Activated naive CD4-positive, alpha-beta T cell treated with anti-CD3 and anti-CD28 coated beads, Interleukin-2, amount 50 U/mL, for 24 hours (primary cell): ENCODE data around the gene KIRREL3.

Experiments
- H3K27ac Mint-ChIP-seq: one replicate; pipeline ENCODE4 v1.8.0; 2021; ENCODE audit warnings: mild to moderate bottlenecking, mixed read lengths
- H3K27me3 Mint-ChIP-seq: one replicate; pipeline ENCODE4 v1.8.0; 2021; ENCODE audit warnings: mixed read lengths
- H3K36me3 Mint-ChIP-seq: one replicate; pipeline ENCODE4 v1.8.0; 2021; ENCODE audit warnings: mixed read lengths
- H3K4me1 Mint-ChIP-seq: one replicate; pipeline ENCODE4 v1.8.0; 2021; ENCODE audit warnings: mixed read lengths
- H3K4me3 Mint-ChIP-seq: one replicate; pipeline ENCODE4 v1.8.0; 2021; ENCODE audit warnings: mild to moderate bottlenecking, mixed read lengths
- H3K9me3 Mint-ChIP-seq: one replicate; pipeline ENCODE4 v1.8.0; 2021; ENCODE audit warnings: mixed read lengths

The KIRREL3 gene

DNA sequence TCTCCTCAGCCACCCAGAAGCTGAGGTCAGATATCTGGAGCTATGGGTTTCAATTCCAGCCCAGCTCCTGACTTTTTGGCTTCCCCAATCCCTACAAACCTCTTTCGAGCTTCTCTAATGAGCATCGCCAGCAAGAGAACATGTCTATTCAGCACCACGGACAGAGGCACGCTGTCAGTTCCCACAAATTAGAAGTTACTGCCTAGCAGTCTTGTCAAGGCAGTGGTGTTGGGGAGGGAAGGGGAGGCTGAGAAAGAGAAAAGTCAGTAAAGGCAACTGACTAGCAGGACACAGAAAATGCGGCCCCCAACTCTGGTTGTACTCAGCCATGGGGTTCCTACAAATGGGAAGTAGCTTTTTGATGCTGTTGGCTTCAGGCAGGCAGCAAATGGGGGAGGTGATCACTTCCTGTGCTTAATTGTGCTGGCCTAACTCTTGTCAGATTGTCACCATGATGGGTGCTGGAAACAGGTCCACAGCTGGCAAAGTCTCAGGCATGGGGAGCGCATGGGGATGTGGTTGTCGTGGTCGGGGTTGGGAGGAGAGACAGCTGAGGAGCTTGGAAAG is 439.2 kb downstream of the KIRREL3 start:
- Mint-ChIP-seq H3K27ac (no peak overlapping the region), H3K4me1 (no peaks in the 10 kb centered on the region), H3K36me3 (no peaks in the 10 kb centered on the region), H3K4me3 (no peak overlapping the region), H3K9me3 (peaks cover 14% of the 10 kb centered on the region), H3K27me3 (peaks cover 12% of the 10 kb centered on the region)

DNA sequence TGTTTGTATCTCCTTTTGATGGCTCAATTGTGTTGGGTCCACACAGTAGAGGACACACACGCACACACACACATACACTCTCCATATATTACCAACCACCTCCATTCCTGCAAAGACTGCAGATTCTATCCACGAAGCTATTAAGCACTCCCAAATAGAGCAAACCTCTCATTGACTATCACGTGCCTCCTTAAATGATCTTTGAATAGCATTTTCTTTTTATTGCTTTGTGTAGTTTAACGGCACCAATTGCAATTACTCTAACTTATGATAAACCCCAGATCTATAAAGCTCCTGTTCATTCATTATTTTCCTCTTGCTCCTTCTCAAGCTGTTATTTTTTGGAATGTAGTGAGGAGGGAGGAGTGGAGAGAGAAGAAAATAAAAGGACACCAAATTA is 440.3 kb downstream of the KIRREL3 start:
- H3K27me3 Mint-ChIP-seq, result peaks cover 10% of the 10 kb centered on the region
- H3K4me1 Mint-ChIP-seq, result no peaks in the 10 kb centered on the region
- peaks cover 14% of the 10 kb centered on the region for H3K9me3 Mint-ChIP-seq
- no peaks in the 10 kb centered on the region for H3K36me3 Mint-ChIP-seq
- no peak overlapping the region for H3K27ac Mint-ChIP-seq
- no peak overlapping the region for H3K4me3 Mint-ChIP-seq

DNA sequence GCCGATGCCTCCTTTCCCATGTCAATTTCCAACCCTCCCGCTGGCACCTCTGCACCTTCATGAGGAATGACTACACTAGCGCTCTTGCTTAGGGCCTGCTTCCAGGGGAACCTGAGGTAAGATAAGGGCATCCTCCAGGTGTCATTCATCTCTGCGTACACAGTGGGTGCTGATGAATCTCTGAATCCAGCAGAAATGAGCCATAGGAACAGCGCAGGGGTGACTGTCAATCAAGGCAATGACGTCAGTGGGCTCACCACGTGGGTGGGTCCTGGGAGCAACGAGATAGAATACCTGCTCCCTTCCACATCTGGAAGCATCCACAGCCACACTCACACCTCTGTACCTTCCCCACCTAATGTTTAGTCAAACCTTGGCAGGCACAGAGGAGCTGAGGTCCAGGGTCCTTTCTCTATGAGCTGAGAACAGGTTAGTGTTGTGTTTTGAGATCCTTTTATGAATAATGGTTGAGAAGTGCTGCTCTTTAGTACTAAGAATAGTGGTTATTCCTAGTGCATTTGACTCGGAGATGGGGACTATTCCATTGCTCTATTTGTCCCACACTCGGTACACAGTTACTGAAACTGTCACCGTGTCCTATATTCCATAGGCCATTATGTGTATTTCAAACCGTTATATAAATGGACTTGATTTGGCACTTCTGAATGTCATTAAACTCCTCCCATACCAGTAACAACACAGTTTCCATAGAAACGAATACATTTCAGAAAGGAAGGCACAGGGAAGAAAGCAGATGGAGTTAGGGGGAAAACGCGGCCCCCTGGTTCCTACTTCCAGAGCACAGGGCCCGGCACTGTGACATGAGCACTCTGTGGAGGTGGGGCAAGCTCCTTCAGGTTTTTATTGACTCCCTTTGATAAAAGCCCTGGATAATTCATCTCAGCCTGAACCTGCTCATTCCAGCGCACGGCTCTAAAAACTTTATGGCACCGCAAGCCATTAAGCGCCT is 451.7 kb downstream of the KIRREL3 start:
- no peaks in the 10 kb centered on the region for H3K4me1 Mint-ChIP-seq
- peaks cover 3% of the 10 kb centered on the region for H3K27me3 Mint-ChIP-seq
- no peak overlapping the region for H3K4me3 Mint-ChIP-seq

DNA sequence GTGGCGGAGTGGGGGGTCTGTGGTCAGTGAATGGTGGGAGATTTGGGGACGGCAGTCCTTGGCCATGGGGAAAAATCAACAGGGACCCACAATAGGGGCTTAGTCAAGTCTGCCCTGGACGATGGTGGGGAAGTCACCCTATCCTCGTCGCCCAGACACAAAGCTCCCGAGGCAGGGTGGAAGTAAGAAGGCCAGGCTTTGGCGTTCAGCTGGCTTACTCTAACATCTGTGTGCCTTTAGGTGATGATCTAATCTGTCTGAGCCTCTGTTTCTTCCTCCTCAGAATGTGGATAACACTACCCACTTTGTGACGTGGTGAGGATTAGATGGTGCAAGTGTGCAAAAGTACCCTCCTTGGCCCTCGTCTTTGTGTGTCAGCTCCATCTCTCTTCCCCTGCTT is 452.9 kb downstream of the KIRREL3 start:
- no peak overlapping the region for H3K27ac Mint-ChIP-seq
- no peak overlapping the region for H3K4me3 Mint-ChIP-seq
- no peaks in the 10 kb centered on the region for H3K9me3 Mint-ChIP-seq
- no peaks in the 10 kb centered on the region for H3K4me1 Mint-ChIP-seq
- peaks cover 2% of the 10 kb centered on the region for H3K27me3 Mint-ChIP-seq
- H3K36me3 Mint-ChIP-seq, result no peaks in the 10 kb centered on the region

More for the DNA sequence above, 451.7 kb downstream of the KIRREL3 start:
- no peaks in the 10 kb centered on the region for H3K36me3 Mint-ChIP-seq
- H3K27ac Mint-ChIP-seq, result no peak overlapping the region
- no peaks in the 10 kb centered on the region for H3K9me3 Mint-ChIP-seq

DNA sequence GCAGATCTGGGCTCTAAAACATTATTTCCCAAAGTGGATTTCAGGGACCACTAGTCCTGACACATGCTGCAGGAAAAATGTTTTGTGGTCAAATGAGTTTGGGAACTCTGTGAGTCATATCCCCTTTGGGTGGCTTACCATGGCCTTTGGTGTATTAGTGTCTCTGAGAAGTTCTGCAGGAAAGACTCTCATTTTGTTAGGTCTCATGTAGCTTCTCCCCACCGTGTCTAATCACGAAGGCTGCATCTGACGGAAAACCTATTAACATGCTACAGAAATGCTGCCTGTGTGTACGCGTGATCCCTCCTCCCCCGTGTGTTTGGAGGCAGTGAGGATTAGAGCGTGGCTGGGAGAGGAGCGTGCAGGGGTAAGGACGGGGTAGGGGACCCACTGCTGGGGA is 453.4 kb downstream of the KIRREL3 start:
- H3K36me3 Mint-ChIP-seq, result no peaks in the 10 kb centered on the region
- H3K4me1 Mint-ChIP-seq, result no peaks in the 10 kb centered on the region
- H3K27ac Mint-ChIP-seq, result no peak overlapping the region

DNA sequence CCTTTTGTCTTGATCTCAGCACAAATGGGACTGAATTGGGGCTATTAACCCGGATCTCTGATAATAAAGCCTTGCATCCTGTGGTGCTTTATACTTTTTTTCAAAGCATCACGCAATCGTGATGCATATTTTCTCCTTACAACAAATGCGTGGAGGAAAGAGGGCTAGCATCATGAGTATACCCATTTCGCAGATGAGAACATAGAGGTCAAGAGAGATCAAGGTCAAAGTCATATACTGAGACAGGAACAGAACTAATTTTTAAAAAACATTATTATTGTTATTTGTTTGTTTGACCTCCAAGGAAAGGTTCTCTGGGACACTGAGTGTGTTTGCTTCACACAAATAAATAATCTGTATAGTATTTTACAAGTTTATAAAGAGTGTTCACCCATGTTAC is 453.9 kb downstream of the KIRREL3 start:
- Mint-ChIP-seq H3K27ac (no peak overlapping the region), H3K27me3 (peaks cover 2% of the 10 kb centered on the region), H3K9me3 (no peaks in the 10 kb centered on the region), H3K4me3 (no peak overlapping the region), H3K4me1 (no peaks in the 10 kb centered on the region), H3K36me3 (no peaks in the 10 kb centered on the region)

More for the DNA sequence above, 453.4 kb downstream of the KIRREL3 start:
- Mint-ChIP-seq H3K27me3 (peaks cover 2% of the 10 kb centered on the region), H3K4me3 (no peak overlapping the region), H3K9me3 (no peaks in the 10 kb centered on the region)

DNA sequence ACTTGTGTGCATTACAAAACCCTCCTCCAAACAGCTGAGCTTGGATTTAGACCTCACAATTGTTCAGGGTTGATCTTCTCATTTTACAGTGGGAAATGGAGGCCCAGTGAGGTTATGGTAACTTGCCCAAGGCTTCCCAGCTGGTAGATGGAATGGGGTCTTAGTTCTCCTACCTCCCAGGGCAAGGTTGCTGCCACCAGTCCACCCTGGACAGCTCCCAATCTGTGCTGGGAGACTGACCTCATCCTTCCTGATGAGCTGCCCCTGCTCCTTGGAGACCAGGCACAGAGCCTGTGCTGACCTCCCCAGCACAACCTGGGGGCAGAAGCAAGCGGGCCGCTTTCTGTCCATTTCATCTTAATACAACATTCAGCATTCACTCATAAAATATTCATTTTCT is 454.4 kb downstream of the KIRREL3 start:
- no peak overlapping the region for H3K4me3 Mint-ChIP-seq
- H3K27ac Mint-ChIP-seq, result no peak overlapping the region
- no peaks in the 10 kb centered on the region for H3K36me3 Mint-ChIP-seq
- H3K4me1 Mint-ChIP-seq, result no peaks in the 10 kb centered on the region
- no peaks in the 10 kb centered on the region for H3K9me3 Mint-ChIP-seq
- H3K27me3 Mint-ChIP-seq, result peaks cover 2% of the 10 kb centered on the region

DNA sequence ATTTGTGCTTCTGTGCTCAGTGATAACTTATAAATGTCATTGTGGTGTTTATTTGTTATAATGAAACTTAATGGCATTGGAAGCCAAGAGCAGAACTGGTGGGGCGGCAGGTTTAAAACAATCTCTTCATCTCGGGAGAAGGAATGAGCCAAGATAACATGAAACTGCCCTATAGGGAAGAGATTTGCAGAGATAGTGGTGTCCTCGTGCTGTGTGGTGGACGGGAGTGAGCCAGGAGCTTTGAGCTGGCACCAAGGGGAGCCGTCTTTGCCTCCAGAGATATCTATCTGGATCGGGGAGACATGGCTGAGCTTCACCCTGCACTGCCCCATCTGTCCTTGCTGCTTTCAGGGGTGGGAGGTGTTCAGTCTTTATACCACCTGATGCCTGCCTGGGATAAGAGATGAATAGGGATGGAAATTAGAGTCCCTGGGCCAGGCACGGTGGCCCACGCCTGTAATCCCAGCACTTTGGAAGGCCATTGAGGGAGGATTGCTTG is 455.5 kb downstream of the KIRREL3 start:
- Mint-ChIP-seq H3K27ac (no peak overlapping the region), H3K4me1 (no peaks in the 10 kb centered on the region), H3K9me3 (no peaks in the 10 kb centered on the region), H3K4me3 (no peak overlapping the region), H3K36me3 (no peaks in the 10 kb centered on the region), H3K27me3 (peaks cover 2% of the 10 kb centered on the region)

DNA sequence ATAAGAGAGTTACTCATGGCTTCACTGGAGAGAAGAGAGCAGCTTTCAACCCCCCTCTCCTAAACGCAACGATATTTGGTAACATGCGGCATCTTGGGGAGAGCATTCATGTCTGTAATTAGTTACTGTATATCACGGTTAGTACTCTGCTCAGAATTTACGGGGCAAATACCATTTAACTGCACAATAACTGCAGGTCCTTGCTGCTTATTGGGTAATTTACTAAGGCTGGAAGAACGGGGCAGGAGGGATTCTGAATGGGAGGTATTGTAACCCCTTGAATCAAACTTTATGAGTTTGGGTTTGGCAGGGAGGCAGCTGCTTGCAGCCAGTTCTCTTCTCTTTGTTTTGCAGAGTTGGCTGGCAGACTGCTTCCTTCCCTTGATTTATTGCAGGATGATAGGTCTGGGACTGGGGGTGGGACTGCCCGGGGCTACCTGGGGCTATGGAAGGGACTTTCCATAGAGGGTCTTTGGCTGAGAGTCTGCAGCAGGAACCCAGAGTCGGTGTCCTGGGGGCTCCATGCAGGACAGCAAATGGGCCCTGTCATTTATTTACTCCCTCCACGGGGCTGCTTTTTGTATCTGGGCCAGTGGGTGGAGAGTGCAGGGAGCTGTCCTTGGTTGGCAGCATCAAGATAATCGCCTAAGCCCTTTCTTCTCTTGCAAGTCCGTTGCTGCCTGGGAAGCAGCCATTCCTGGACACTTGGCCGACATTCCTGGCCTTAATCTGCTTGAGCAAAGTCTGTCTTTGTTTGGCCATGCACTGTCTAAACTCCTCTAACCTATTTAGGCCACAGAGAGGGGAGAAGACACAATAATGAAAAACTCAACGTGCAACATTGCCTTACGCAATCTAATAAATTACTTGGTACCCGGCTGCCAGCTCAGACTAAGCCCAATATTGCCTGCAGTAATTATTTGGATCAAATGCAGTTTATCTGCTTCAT is 456.2 kb downstream of the KIRREL3 start:
- Mint-ChIP-seq H3K27me3 (peaks cover 2% of the 10 kb centered on the region), H3K9me3 (no peaks in the 10 kb centered on the region), H3K27ac (no peak overlapping the region), H3K36me3 (no peaks in the 10 kb centered on the region), H3K4me1 (no peaks in the 10 kb centered on the region), H3K4me3 (no peak overlapping the region)

DNA sequence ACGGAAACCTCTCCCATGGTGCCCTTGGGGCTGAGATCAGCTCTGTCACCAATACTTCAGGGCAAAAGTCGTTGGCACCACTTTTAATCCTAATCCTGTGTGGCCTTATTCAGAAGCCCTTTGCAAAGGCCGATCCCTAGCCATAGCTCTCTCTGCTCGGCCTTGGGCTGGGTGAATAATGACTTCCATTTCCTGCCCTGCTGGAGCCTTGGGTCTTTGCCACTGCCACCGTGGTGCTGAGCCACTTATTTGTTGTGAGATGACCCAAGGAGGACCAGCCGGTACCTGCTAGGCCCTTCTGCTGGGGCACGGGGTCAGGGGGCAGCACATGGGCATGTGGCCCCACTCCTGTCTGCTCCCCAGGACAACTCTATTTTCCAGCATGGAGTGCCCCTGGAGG is 456.9 kb downstream of the KIRREL3 start:
- Mint-ChIP-seq H3K36me3 (no peaks in the 10 kb centered on the region), H3K9me3 (no peaks in the 10 kb centered on the region), H3K4me1 (no peaks in the 10 kb centered on the region), H3K27ac (no peak overlapping the region), H3K4me3 (no peak overlapping the region), H3K27me3 (peaks cover 3% of the 10 kb centered on the region)

DNA sequence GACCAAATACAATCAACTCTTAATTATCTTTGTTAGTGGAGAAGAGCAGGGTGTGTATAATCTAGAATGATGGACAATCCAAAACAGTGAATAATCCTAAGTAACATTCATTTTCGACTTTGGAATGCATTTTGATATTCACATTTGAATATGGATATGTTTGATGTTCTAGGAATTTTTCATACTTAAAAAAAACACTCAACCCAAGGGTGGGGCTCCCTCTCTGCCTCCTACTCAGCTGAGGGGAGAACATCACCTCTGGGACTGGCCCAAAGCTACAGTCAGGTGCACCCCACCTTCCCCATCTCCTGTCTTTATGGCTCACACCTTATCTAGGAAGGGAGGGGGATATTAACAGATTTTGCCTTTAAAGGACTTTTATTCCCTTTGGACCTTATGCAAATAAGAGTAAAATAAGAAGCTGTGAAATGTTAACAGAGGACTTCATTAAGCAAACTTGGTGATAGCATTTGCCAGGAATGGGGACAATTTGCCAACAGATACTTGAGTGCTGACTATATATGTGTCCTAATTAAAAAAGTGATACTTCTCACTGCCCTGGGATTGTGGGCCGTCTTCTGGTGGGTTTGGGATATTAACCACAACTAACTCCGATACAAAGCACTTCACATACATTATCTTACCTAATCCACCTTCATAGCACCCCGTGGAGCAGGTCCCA is 458.1 kb downstream of the KIRREL3 start:
- no peaks in the 10 kb centered on the region for H3K4me1 Mint-ChIP-seq

DNA sequence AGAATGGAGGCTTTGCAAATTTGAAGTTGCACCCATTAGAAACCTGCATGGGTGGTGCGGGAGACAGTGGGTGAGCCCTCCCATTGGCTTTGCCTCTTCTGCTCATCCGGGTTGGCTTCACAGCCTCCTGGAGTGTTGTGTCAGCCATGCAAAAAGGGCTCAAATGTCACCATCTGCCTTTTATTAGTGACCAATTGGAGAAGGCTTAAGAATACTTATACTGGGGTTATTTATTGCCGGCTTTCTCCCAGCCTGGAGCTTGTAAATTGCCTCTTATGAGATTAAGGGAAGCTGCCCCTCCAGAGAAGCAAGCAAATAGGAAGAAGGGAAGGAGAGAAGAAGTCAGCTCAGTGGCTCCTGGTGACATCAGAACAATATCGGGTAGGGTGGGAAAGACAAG is 462.5 kb downstream of the KIRREL3 start:
- H3K4me1 Mint-ChIP-seq, result no peaks in the 10 kb centered on the region
- no peaks in the 10 kb centered on the region for H3K36me3 Mint-ChIP-seq
- H3K9me3 Mint-ChIP-seq, result no peaks in the 10 kb centered on the region
- no peak overlapping the region for H3K27ac Mint-ChIP-seq
- no peak overlapping the region for H3K4me3 Mint-ChIP-seq
- H3K27me3 Mint-ChIP-seq, result peaks cover 3% of the 10 kb centered on the region

More for the DNA sequence above, 458.1 kb downstream of the KIRREL3 start:
- Mint-ChIP-seq H3K4me3 (no peak overlapping the region), H3K27me3 (peaks cover 4% of the 10 kb centered on the region), H3K27ac (no peak overlapping the region), H3K36me3 (no peaks in the 10 kb centered on the region), H3K9me3 (no peaks in the 10 kb centered on the region)

DNA sequence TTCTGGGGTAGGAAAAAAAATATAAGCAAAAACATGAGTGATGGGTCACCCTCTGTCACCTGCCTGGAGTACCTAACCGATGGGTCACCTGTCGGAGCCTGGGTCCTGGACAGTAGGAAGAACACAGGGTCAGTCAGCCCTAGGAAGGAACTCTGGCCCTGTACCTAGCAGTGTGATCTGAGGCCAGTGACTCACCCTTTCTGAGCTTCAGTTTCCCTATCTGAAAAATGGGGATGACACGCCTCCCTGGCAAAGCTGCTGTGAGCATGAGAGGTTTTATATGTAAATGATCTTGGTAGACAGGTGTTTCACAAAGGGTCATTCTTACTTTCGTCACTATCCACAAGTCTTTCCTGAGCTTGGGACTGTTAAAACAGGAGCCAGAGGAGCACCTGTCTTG is 463.1 kb downstream of the KIRREL3 start:
- Mint-ChIP-seq H3K27ac (no peak overlapping the region), H3K4me3 (no peak overlapping the region), H3K9me3 (no peaks in the 10 kb centered on the region), H3K4me1 (no peaks in the 10 kb centered on the region), H3K27me3 (peaks cover 3% of the 10 kb centered on the region), H3K36me3 (no peaks in the 10 kb centered on the region)

DNA sequence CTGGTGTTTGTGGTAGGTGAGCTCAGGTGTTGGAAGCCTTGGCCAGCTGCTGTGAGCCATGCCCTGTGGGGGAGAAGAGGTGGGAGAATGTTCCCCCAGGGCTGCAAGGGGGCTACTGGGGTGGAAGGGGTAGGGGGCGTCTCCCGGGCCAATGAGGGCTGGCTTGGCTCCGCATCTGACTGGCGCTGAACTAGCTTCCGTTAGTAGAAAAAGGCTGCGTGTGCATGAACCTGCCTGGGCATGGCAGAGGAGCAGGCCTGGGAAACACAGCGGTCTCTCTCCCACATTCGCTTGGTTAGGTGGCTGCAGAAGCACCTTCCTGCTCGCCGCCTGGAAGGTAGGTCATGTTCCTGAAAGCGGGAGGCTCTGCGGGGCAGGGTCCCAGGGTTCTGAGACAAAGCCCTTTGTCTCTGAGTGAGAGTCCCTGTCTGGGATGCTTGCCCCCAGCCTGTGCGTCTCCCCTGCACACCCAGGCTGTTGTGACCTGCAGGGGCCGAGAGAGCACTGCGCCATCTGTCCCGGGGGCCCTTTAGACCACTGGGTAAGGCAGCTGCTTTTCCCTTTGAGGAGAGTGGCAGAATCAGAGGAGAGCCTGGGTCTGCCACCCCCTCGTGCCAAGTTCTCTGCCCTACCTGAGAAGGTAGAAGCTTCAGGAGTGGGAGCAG is 466.3 kb downstream of the KIRREL3 start:
- H3K4me1 Mint-ChIP-seq, result no peaks in the 10 kb centered on the region
- peaks cover 3% of the 10 kb centered on the region for H3K27me3 Mint-ChIP-seq
- H3K9me3 Mint-ChIP-seq, result no peaks in the 10 kb centered on the region
- no peaks in the 10 kb centered on the region for H3K36me3 Mint-ChIP-seq
- no peak overlapping the region for H3K27ac Mint-ChIP-seq
- H3K4me3 Mint-ChIP-seq, result no peak overlapping the region
